ENCODE results near the gene FAHD2B.
"Not testable (repeated sequence)": the region's sequence is repeated elsewhere in the genome, so short reads cannot be mapped to it uniquely, and the experiment has no call there.

The FAHD2B gene

GRCh38 chr2:97094772-97095611 lies at the start of gene FAHD2B:
TSS of gene FAHD2B (minus strand) at chr2:97094882. CDS start at chr2:97091706, 3,176 bp downstream.
- FAIRE-seq = peak; percentile 98
- DNase-seq (ENCODE audit: insufficient read length, low spot score) = peak; percentile 39

DNA sequence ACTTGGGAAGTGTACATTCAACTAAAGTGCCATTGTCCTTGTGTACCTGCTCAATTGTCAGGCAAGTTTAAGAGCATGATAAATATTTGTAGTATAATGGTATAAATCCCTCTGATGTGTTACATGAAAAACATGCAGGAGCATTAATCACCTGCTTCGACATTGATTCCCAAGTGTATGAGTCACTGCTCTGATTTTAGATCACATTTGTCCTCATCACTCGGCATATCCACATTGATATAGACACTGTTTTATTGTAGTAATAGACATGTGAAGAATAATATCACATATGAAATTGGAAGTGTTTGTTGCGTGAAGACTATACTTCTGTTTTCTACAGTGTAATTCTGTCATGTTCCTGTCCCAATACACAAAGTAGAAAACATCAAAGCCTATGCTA lies 49.3 kb upstream of the FAHD2B start:
- not testable (repeated sequence) for DNase-seq (ENCODE audit: insufficient read length, low spot score); FAIRE-seq

DNA sequence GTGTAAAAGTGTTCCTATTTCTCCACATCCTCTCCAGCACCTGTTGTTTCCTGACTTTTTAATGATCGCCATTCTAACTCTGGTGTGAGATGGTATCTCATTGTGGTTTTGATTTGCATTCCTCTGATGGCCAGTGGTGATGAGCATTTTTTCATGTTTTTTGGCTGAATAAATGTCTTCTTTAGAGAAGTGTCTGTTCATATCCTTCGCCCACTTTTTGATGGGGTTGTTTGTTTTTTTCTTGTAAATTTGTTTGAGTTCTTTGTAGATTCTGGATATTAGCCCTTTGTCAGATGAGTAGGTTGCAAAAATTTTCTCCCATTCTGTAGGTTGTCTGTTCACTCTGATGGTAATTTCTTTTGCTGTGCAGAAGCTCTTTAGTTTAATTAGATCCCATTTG lies 34.4 kb upstream of the FAHD2B start:
- not testable (repeated sequence) for FAIRE-seq; DNase-seq (ENCODE audit: insufficient read length, low spot score)

- not testable (repeated sequence) for DNase-seq (ENCODE audit: insufficient read length, low spot score); FAIRE-seq
These were observed 19.2 kb upstream of the FAHD2B start for GRCh38 chr2:97113882-97114255.

DNA sequence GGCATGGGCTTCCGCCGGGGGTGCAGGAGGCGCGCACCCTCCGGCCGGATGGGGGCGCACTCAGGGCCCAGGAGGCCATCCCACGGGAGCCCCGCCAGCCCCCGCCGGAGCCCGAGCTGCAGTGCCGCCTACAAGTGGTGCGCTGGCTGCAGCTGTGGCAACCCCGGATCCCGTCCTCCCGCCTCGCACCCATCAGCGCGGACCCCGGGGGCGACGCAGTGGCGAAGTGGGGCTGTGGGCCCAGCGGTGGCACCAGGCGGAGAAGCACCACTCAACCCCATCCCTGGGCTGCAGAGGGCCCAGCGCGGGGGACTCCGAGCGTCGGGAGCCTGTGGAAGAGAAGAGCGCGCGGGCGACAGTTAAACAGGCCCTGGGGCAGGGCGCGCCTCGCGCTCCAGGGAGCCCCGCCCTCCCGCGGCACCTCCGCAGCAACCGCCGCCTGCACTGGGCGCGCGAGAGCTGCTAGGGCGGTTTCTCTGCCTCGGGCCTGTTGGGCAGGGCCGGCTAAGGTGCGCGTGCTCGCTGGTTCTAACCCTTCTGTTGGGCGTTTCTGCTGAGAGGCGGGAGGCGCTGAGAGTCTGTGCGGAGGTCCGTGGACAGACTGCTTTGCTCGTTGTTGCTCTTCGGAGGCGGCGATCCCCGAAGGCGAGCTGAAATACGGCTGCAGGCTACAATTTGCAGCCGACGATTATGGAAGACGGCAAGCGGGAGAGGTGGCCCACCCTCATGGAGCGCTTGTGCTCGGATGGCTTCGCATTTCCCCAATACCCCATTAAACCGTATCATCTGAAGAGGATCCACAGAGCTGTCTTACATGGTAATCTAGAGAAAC lies 18.6 kb upstream of the FAHD2B start, which contains the start of gene ANKRD36:
ANKRD36 (plus strand) TSS at position 104 of the 832 bp plus-strand sequence; CDS start at position 691, 587 bp downstream.
- DNase-seq (ENCODE audit: insufficient read length, low spot score) = peak; percentile 67
- FAIRE-seq = peak; percentile 51

- DNase-seq (ENCODE audit: insufficient read length, low spot score) = peak; percentile 9
- not testable (repeated sequence) for FAIRE-seq
These were observed 17.8 kb upstream of the FAHD2B start for GRCh38 chr2:97112320-97113049.

DNA sequence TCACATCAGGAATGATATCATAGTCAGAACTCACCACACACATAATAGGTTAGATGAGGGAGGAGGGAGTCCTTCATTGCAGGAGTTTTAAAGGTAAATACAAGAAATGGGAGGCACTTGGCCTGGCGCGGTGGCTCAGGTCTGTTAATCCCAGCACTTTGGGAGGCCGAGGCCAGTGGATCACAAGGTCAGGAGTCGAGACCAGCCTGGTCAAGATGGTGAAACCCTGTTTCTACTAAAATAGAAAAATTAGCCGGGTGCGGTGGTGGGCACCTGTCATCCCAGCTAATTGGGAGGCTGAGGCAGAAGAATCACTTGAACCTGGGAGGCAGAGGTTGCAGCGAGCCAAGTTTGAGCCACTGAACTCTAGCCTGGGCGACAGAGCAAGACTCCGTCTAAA lies 16.6 kb upstream of the FAHD2B start:
- not testable (repeated sequence) for FAIRE-seq; DNase-seq (ENCODE audit: insufficient read length, low spot score)

DNA sequence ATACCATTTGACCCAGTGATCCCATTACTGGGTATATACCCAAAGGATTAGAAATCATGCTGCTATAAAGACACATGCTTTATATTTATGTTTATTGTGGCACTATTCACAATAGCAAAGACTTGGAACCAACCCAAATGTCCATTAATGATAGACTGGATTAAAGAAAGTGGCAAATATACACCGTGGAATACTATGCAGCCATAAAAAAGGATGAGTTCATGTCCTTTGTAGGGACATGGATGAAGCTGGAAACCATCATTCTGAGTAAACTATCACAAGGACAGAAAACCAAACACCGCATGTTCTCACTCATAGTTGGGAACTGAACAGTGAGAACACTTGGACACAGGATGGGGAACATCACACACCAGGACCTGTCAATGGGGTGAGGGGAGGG lies 12.2 kb upstream of the FAHD2B start:
- not testable (repeated sequence) for DNase-seq (ENCODE audit: insufficient read length, low spot score)

DNA sequence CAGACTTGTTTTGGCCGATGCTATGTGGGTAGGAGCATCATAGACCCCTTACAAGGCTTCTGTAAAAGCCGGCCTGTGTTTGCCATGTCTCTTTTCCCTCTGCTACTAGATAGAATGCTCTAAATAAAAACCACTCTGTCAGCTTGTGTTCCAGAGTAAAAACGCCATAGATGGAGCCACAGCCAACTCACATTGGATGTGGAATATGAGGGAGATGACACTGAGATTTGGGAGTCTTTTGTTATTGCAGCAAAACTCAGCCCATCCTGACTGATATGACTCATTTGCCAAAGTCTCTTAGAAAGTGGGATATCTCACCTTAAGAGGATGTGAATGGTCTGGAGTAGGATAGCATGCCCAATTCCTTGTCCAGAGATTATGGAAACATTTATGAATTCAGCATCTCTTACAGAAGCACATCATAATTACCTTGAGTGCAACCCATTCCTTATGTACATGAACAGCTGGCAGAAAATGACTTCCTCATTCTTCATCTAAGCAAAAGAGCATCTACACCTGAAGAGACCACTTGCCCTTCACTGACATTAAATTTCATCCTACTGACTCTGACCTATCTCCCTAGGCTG lies 4.2 kb upstream of the FAHD2B start:
- peak; percentile 13 for FAIRE-seq
- DNase-seq (ENCODE audit: insufficient read length, low spot score) = not testable (repeated sequence)

More for the DNA sequence above, 12.2 kb upstream of the FAHD2B start:
- not testable (repeated sequence) for FAIRE-seq

GRCh38 chr2:97095661-97096060 lies 979 bp upstream of the FAHD2B start:
- FAIRE-seq = no peak
- DNase-seq (ENCODE audit: insufficient read length, low spot score) = no peak

DNA sequence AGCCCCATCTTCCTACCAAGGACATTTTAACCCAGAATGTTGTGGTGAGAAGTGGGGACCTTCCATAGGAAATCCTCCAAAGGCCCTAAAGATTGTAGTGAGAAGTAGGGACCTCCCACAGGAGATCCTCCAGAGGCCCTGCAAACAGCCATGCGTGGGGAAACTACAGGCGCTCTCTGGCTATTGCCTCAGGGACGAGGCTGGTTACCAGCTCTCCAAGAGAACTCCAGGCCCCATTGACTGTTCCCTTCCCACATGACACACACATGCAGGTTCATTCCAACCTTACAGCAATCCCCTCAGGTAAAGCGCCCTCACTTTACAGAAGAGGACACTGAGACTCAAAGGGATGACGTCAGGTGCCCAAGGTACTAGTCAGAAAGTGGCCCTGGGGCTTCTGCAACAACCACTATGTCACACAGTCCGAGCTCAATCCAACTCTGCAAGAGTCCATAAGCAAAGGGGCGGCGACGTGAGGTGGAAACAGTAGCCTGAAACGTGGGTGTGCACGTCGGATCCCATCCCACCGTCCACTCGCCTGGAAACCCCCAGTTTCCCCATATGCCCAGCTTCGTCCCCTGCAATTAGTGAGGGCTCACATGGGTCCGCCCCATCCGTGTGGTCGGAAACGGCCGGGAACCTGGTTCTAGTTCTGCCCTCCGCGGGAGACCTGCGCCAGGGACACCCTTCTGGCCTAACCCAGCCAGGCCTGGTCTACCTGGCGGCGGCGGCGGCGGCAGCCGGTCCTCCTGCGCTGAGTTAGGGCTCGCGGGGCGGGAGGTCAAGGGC lies 505 bp downstream of the FAHD2B start:
- DNase-seq (ENCODE audit: insufficient read length, low spot score) = not testable (repeated sequence)
- peak; percentile 85 for FAIRE-seq

GRCh38 chr2:97092946-97093345 lies 1.7 kb downstream of the FAHD2B start:
- not testable (repeated sequence) for FAIRE-seq

GRCh38 chr2:97088706-97089105 lies 6.0 kb downstream of the FAHD2B start:
- DNase-seq (ENCODE audit: insufficient read length, low spot score); FAIRE-seq: not testable (repeated sequence)

More at GRCh38 chr2:97092946-97093345, 1.7 kb downstream of the FAHD2B start:
- not testable (repeated sequence) for DNase-seq (ENCODE audit: insufficient read length, low spot score)

DNA sequence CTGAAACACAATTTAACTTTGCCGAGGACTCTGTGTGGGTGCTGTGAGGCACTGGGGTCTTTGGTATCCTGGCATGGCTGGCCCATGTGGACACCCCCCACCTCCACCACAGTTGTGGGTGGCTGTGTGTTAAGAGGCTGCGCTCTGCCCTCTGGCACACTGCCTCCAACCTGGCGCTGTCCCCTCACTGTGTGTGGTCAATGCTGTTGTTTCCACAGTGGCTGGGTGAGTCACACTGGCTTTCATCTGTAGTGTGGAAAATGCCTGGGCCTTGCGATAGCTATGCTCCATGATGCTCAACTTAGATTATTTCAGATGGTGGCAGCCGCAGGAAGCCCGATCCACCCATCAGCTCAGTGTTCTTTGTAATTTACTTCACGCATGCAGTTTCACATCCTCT lies 9.6 kb downstream of the FAHD2B start:
- not testable (repeated sequence) for FAIRE-seq; DNase-seq (ENCODE audit: insufficient read length, low spot score)

DNA sequence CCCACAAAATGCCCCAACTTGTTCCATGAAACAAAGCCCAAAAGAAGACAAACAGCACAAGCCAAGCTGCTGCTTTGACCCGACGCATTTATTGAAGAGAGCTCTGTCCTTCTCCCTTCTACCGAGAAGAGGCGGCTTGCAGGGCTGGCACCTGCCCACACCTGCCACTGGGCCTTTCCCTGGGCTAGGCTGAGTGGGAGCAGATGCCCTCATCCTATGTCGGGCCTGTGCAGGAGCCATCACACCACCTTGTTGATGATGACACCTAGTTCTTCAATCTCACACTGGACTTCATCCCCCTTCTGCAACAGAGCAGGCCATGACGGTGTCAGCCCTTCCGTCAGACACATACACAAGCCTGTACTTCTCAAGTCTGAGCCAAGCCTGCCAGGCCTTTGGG lies 11.2 kb downstream of the FAHD2B start:
- not testable (repeated sequence) for DNase-seq (ENCODE audit: insufficient read length, low spot score); FAIRE-seq

DNA sequence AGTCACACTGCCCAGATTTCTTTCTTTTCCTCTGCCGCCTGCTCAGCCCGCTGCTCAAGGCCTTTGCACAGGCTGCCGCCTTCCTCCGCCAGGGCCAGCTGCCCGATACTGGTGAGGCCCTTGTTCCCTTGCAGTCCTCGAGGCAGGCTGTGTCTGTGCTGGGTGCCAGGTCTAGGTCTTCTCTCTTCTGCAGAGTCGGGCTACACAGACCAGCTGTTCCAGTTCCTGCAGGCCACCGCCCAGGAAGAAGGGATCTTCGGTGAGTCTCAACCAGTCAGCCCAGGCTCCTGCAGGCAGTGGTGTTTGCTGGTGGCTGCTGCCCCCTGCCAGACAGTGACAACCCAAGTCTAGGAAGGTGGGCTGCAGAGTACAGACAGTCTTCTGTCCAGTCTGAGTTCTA lies 12.5 kb downstream of the FAHD2B start:
- not testable (repeated sequence) for DNase-seq (ENCODE audit: insufficient read length, low spot score); FAIRE-seq

DNA sequence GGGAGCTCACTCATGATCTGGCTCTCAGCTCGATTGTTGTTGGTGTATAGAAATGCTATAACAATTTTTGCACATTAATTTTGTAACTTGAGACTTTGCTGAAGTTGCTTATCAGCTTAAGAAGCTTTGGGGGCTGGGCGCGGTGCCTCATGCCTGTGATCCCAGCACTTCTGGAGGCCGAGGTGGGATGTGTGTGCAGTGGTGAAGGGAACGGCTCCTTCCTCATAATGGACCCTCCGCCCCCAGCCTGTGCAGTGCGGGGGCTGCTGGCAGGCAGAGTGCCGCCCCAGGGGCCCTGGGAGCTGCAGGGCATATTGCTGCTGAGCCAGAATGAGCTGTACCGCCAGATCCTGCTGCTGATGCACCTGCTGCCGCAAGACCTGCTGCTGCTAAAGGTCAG lies 13.8 kb downstream of the FAHD2B start:
- DNase-seq (ENCODE audit: insufficient read length, low spot score); FAIRE-seq: not testable (repeated sequence)

DNA sequence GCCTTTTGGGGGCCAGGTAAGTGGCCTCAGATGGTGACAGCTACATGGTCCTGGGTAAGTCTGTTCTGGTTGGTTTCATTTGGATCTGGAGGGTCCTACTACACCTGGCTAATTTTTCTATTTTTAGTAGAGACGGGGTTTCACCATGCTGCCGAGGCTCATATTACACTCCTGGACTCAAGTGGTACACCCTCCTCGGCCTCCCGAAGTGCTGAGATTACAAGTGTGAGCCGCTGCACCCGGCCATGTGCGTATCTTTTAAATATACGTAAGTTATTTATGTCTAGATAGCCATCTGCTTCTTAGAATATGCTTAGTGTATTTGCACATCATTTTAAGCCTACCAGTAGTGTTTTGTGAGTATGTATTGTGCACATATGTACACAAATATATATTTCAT lies 17.5 kb downstream of the FAHD2B start:
- FAIRE-seq; DNase-seq (ENCODE audit: insufficient read length, low spot score): not testable (repeated sequence)

- not testable (repeated sequence) for FAIRE-seq; DNase-seq (ENCODE audit: insufficient read length, low spot score)
These were observed 23.8 kb downstream of the FAHD2B start for GRCh38 chr2:97070915-97071314.
